GM23248 (cell line): Measurements from ENCODE around the gene ARFGEF3. TPM values are rescaled to one million over a fixed set of nuclear protein-coding genes. Genes with fewer than 3 reads are reported as not detected.

Source experiments
- DNase-seq: peaks from one replicate; pipeline ENCODE4 v3.0.0-alpha.2; 2015
- H2AFZ ChIP-seq: fragments of 200-600 bp; sonication (generic); 2 replicates; pipeline ENCODE4 v1.6.1; 2016; ENCODE audit warnings: antibody characterized with exemption
- H3F3A ChIP-seq: fragments of 200-600 bp; sonication (generic); 2 replicates; pipeline ENCODE4 v1.6.1; 2016; ENCODE audit warnings: mild to moderate bottlenecking, antibody characterized with exemption, mixed run types; ENCODE audit not compliant: insufficient read depth
- H3K27ac ChIP-seq: fragments of 200-600 bp; sonication (generic); 2 replicates; pipeline ENCODE4 v1.5.1; 2016; ENCODE audit warnings: mild to moderate bottlenecking
- H3K27me3 ChIP-seq: fragments of 200-600 bp; sonication (generic); replicated peaks from 2 replicates; pipeline ENCODE4 v1.6.1; 2016; ENCODE audit warnings: mild to moderate bottlenecking; ENCODE audit not compliant: insufficient read depth
- H3K36me3 ChIP-seq: fragments of 200-600 bp; sonication (generic); 2 replicates; pipeline ENCODE4 v1.6.1; 2016; ENCODE audit warnings: low read depth, mild to moderate bottlenecking
- H3K4me1 ChIP-seq: fragments of 200-600 bp; sonication (generic); 2 replicates; pipeline ENCODE4 v1.6.1; 2016; ENCODE audit warnings: mild to moderate bottlenecking; ENCODE audit not compliant: insufficient read depth
- H3K4me2 ChIP-seq: fragments of 200-600 bp; sonication (generic); one replicate; pipeline ENCODE4 v1.6.1; 2016; ENCODE audit warnings: mild to moderate bottlenecking; ENCODE audit not compliant: unreplicated experiment
- H3K4me3 ChIP-seq: fragments of 200-600 bp; sonication (generic); 2 replicates; pipeline ENCODE4 v1.5.1; 2016; ENCODE audit warnings: mild to moderate bottlenecking
- H3K79me2 ChIP-seq: fragments of 200-600 bp; sonication (generic); 2 replicates; pipeline ENCODE4 v1.6.1; 2016; ENCODE audit warnings: mild to moderate bottlenecking; ENCODE audit not compliant: insufficient read depth
- H3K9ac ChIP-seq: fragments of 200-600 bp; sonication (generic); 2 replicates; pipeline ENCODE4 v1.6.1; 2016; ENCODE audit warnings: mild to moderate bottlenecking
- H3K9me2 ChIP-seq: fragments of 200-600 bp; sonication (generic); 2 replicates; pipeline ENCODE4 v1.6.1; 2016; ENCODE audit warnings: mixed run types, mild to moderate bottlenecking, moderate library complexity; ENCODE audit not compliant: insufficient read depth
- H3K9me3 ChIP-seq: fragments of 200-600 bp; sonication (generic); one replicate; pipeline ENCODE4 v1.6.1; 2017; ENCODE audit warnings: low read depth
- H4K20me1 ChIP-seq: fragments of 200-600 bp; sonication (generic); 2 replicates; pipeline ENCODE4 v1.6.0; 2016; ENCODE audit not compliant: insufficient read depth
- EZH2 ChIP-seq: fragments of 200-600 bp; sonication (generic); IDR thresholded peaks from 2 replicates; pipeline ENCODE4 v1.6.1; 2018; ENCODE audit warnings: antibody characterized with exemption, mild to moderate bottlenecking; ENCODE audit not compliant: insufficient read depth, poor library complexity, severe bottlenecking
- EZH2phosphoT487 ChIP-seq: fragments of 200-600 bp; sonication (generic); IDR thresholded peaks from 2 replicates; pipeline ENCODE4 v1.6.1; 2018; ENCODE audit warnings: antibody characterized with exemption, moderate library complexity, mild to moderate bottlenecking, low read depth; ENCODE audit not compliant: insufficient read depth
- WGBS, 2 experiments: methylation state at CpG; one replicate each; pipeline ENCODE4 v1.1.6; 2015 to 2017; ENCODE audit warnings: low lambda C conversion rate in 2 of 2, low coverage in 1 of 2; ENCODE audit errors: missing lambda C conversion rate in 2 of 2; 5-methylcytosine and 5-hydroxymethylcytosine counted together
- in situ Hi-C: fragments of 300-500 bp; cut with MboI; formaldehyde crosslinking; loops from 2 replicates; pipeline ENCODE4 v1.15.0; 2020
- polyA plus RNA-seq: library from polyadenylated mRNA; unstranded; fragments of >200 nt; fragmentation: Nextera tagmentation; extraction: Ambion mirVana; gene quantifications from 2 replicates; pipeline ENCODE4 v1.2.1, GENCODE V29; 2016
- total RNA-seq: library from RNA; depleted of rRNA; stranded (reverse); fragments of >200 nt; shearing (Covaris generic); gene quantifications from 2 replicates; pipeline ENCODE4 v1.2.3, GENCODE V29; 2014

ARFGEF3 gene
- total and polyA plus RNA-seq, 2 experiments from 2014 or later: 0.06 to 0.11 TPM

- Histone ChIP-seq H3K4me3 (no peak overlapping the region), H3K79me2 (no peaks in the 10 kb centered on the region), H3K27me3 (no peaks in the 10 kb centered on the region), H3K27ac (no peak overlapping the region), H3K9me2 (no peaks in the 10 kb centered on the region), H3F3A (peaks cover 16% of the 10 kb centered on the region), H3K9me3 (no peaks in the 10 kb centered on the region), H3K9ac (no peak overlapping the region), H4K20me1 (no peaks in the 10 kb centered on the region), H3K36me3 (no peaks in the 10 kb centered on the region), H2AFZ (no peak overlapping the region), H3K4me2 (no peak overlapping the region), H3K4me1 (peaks cover 30% of the 10 kb centered on the region)
- in situ Hi-C loops: no loop called here
- TF ChIP-seq EZH2: no peak
- TF ChIP-seq EZH2phosphoT487: no peak
- WGBS, 2 experiments: 90 to 92% methylated on average over 9 of the region's 9 CpGs
- DNase-seq: no peak
Measured at GRCh38 chr6:138296381-138296780, 134.6 kb downstream of the ARFGEF3 start.

GRCh38 chr6:138296786-138297185 lies 135.0 kb downstream of the ARFGEF3 start:
- in situ Hi-C loops: no loop called here
- Histone ChIP-seq H3K79me2 (no peaks in the 10 kb centered on the region), H3K27me3 (no peaks in the 10 kb centered on the region), H3K9me2 (no peaks in the 10 kb centered on the region), H3K36me3 (no peaks in the 10 kb centered on the region), H3K4me1 (peaks cover 30% of the 10 kb centered on the region), H3K9ac (no peak overlapping the region), H4K20me1 (no peaks in the 10 kb centered on the region), H3F3A (peaks cover 16% of the 10 kb centered on the region), H3K4me3 (no peak overlapping the region), H3K27ac (no peak overlapping the region), H3K4me2 (no peak overlapping the region), H2AFZ (no peak overlapping the region), H3K9me3 (no peaks in the 10 kb centered on the region)
- WGBS, 2 experiments: 92 to 93% methylated on average over 7 of the region's 7 CpGs
- DNase-seq: no peak
- no peak for TF ChIP-seq EZH2phosphoT487
- no peak for TF ChIP-seq EZH2

- in situ Hi-C loops: no loop called here
- Histone ChIP-seq H3F3A (peaks cover 16% of the 10 kb centered on the region), H3K4me3 (no peak overlapping the region), H3K27ac (no peak overlapping the region), H3K9ac (no peak overlapping the region), H3K4me1 (peaks cover 28% of the 10 kb centered on the region), H3K9me2 (no peaks in the 10 kb centered on the region), H3K4me2 (no peak overlapping the region), H3K79me2 (no peaks in the 10 kb centered on the region), H3K27me3 (no peaks in the 10 kb centered on the region), H4K20me1 (no peaks in the 10 kb centered on the region), H3K9me3 (no peaks in the 10 kb centered on the region), H2AFZ (no peak overlapping the region), H3K36me3 (no peaks in the 10 kb centered on the region)
- TF ChIP-seq EZH2 (no peak), EZH2phosphoT487 (no peak)
- peak; percentile 33 for DNase-seq
- WGBS, 2 experiments: 91 to 95% methylated on average over 1 of the region's 1 CpG
Measured at GRCh38 chr6:138297761-138298298, 136.1 kb downstream of the ARFGEF3 start.

GRCh38 chr6:138300469-138300868 lies 138.7 kb downstream of the ARFGEF3 start:
- in situ Hi-C loops: no loop called here
- TF ChIP-seq EZH2phosphoT487 (no peak), EZH2 (no peak)

More at GRCh38 chr6:138300469-138300868, 138.7 kb downstream of the ARFGEF3 start:
- no peaks in the 10 kb centered on the region for H3K79me2 ChIP-seq
- no peak overlapping the region for H3K4me2 ChIP-seq
- H3K9me3 ChIP-seq: no peaks in the 10 kb centered on the region
- 81 to 87% methylated on average over 4 of the region's 4 CpGs for WGBS, 2 experiments
- H3K4me1 ChIP-seq: peaks cover 7% of the 10 kb centered on the region; the same call in 1 of the 2 replicates
- H3K4me3 ChIP-seq: no peak overlapping the region
- no peaks in the 10 kb centered on the region for H3K36me3 ChIP-seq
- no peaks in the 10 kb centered on the region for H3K9me2 ChIP-seq
- H3K27me3 ChIP-seq: no peaks in the 10 kb centered on the region
- no peak overlapping the region for H3K9ac ChIP-seq
- H3K27ac ChIP-seq: no peak overlapping the region
- H3F3A ChIP-seq: no peaks in the 10 kb centered on the region
- no peak for DNase-seq
- H2AFZ ChIP-seq: no peak overlapping the region
- H4K20me1 ChIP-seq: no peaks in the 10 kb centered on the region
